Measurements from ENCODE around the gene SYN1. TPM values are rescaled to one million over a fixed set of nuclear protein-coding genes. Genes with fewer than 3 reads are reported as not detected.

Gene SYN1
- total RNA-seq, 8 experiments from 2014 or later: 0.73 to 15.5 (median 6.1) TPM

GRCh38 chrX:47560934-47561658, 58.6 kb downstream of the SYN1 start, which contains the start of gene ARAF:
TSS of gene ARAF (plus strand) at chrX:47561205. CDS start at chrX:47562968, 1,763 bp downstream.
- peak; percentile 78 to 93 (median 90) for ATAC-seq (replicated peaks in 6 of 8)
- H3K27ac ChIP-seq: peak within 1 kb of the TSS; percentile 99 to 100
- H3K4me3 ChIP-seq: peak within 1 kb of the TSS; percentile 60 to 95 (median 89)
- no CpG with 5 or more reads among the region's 59 CpGs for WGBS, 10 experiments
- in situ Hi-C loops (cut with MboI; ENCODE audit: low pct_unique_long_range_greater_than_20kb in 2 of 9, low sequenced_read_pairs in 9 of 9, unreplicated experiment in 9 of 9): no loop called here
- peaks cover 6 to 10% of the 10 kb centered on the region in 2 donors for H3K4me1 ChIP-seq (replicated peaks in 1 of 2)

- in situ Hi-C loops (cut with MboI; ENCODE audit: low pct_unique_long_range_greater_than_20kb in 2 of 9, low sequenced_read_pairs in 9 of 9, unreplicated experiment in 9 of 9): no loop called here
- Histone ChIP-seq H3K4me1 (replicated peaks in 1 of 2) (peaks cover 6 to 10% of the 10 kb centered on the region in 2 donors), H3K27ac (peak overlapping the region; percentile 1 to 60), H3K4me3 (peak overlapping the region; percentile 24 to 95 (median 89))
- no peak for ATAC-seq (replicated peaks in 6 of 8)
- 0 to 36% (median 20%) methylated on average over 2 to 9 of the region's 15 CpGs; no CpG with 5 or more reads in 5 of the 10 experiments for WGBS, 10 experiments
Observed at GRCh38 chrX:47560179-47560933, 59.3 kb downstream of the SYN1 start.

DNA sequence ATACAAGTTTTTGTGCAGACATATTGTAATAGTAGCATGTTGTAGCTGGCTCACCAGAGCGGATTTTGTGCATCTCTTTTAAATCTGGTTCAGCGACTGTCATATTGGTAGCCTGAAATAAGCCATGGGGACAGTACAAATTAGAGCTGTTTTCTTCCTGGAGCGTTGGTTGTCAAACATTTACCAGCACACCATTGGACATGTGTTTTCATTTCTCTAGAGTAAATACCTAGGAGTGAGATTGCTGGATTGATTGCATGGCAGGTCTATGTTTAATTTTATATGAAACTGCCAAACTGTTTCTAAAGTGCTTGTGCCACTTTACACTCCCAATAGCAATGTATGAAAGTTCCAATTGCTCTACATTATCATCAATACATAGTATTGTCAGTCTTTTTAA, 61.2 kb downstream of the SYN1 start:
- ATAC-seq (replicated peaks in 6 of 8): no peak
- in situ Hi-C loops (cut with MboI; ENCODE audit: low pct_unique_long_range_greater_than_20kb in 2 of 9, low sequenced_read_pairs in 9 of 9, unreplicated experiment in 9 of 9): no loop called here
- Histone ChIP-seq H3K27ac (no peak overlapping the region), H3K4me1 (replicated peaks in 1 of 2) (peaks cover 6 to 10% of the 10 kb centered on the region in 2 donors), H3K4me3 (no peak overlapping the region)
- 60 to 100% (median 80%) methylated on average over 1 to 3 of the region's 3 CpGs; no CpG with 5 or more reads in 6 of the 10 experiments for WGBS, 10 experiments

DNA sequence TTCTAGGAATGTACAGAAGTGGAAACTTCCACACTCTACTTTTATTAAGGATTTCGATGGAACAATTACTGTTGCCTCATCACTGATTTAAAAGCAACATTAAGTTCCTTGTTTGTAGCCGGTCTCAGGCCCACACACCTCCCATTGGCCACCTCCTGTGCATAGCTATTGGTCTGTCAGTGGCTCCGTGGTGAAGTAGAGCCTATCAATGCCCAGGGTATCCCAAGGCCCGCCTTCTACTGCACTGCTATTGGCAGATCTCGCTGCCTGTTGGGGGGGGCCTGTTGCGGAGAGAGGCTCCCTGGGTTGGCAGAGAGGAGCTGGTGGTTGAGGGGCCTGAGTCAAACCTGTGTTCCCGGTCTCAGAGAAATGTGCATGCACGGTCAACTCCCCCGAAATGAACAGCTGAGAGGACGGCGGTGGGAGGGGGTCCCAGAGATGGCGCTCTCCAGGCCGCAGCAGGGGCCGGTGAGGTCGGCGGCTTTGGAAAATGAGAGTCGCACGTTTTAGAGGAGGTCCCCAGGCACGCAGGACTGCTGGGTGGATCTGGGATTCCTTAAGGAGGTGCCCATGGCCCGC, 63.5 kb downstream of the SYN1 start:
- Histone ChIP-seq H3K27ac (peak overlapping the region; percentile 81 to 88), H3K4me1 (replicated peaks in 1 of 2) (peaks cover 2 to 10% of the 10 kb centered on the region in 2 donors), H3K4me3 (peak overlapping the region; percentile 40 to 52 (median 49))
- WGBS, 10 experiments: 0 to 32% (median 0%) methylated on average over 1 to 11 of the region's 20 CpGs; no CpG with 5 or more reads in 7 of the 10 experiments
- ATAC-seq (replicated peaks in 6 of 8): peak; percentile 87 to 93 (median 90)
- in situ Hi-C loops (cut with MboI; ENCODE audit: low pct_unique_long_range_greater_than_20kb in 2 of 9, low sequenced_read_pairs in 9 of 9, unreplicated experiment in 9 of 9): no loop called here

DNA sequence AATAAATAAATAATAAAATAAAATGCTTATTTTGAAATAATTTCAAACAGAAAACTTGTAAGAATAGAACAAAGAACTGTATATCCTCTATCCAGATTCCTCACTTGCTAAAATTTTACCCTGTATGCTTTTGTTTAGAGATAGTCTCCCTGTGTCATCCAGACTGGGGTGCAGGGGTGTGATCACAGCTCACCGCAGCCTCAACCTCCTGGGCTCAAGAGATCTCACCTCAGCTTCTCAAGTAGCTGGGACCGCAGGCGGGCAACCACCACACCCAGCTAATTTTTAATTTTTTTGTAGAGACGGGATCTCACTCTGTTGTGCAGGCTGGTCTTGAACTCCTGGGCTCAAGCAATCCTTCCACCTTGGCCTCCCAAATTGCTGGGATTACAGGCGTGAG, 76.2 kb downstream of the SYN1 start:
- Histone ChIP-seq H3K4me3 (no peak overlapping the region), H3K27ac (no peak overlapping the region), H3K4me1 (replicated peaks in 1 of 2) (peaks cover 3% of the 10 kb centered on the region in 2 donors)
- no peak for ATAC-seq (replicated peaks in 6 of 8)
- 55 to 100% (median 77%) methylated on average over 1 to 4 of the region's 5 CpGs; no CpG with 5 or more reads in 6 of the 10 experiments for WGBS, 10 experiments
- in situ Hi-C loops (cut with MboI; ENCODE audit: low pct_unique_long_range_greater_than_20kb in 2 of 9, low sequenced_read_pairs in 9 of 9, unreplicated experiment in 9 of 9): no loop called here

- ATAC-seq (replicated peaks in 6 of 8): peak; percentile 100
- in situ Hi-C loops (cut with MboI; ENCODE audit: low pct_unique_long_range_greater_than_20kb in 2 of 9, low sequenced_read_pairs in 9 of 9, unreplicated experiment in 9 of 9): no loop called here
- Histone ChIP-seq H3K27ac (peak overlapping the region; percentile 62 to 66), H3K4me1 (replicated peaks in 1 of 2) (peaks cover 3% of the 10 kb centered on the region in 2 donors), H3K4me3 (no peak overlapping the region)
- 0 to 27% (median 14%) methylated on average over 2 to 15 of the region's 15 CpGs; no CpG with 5 or more reads in 4 of the 10 experiments for WGBS, 10 experiments
Observed at GRCh38 chrX:47540754-47541538, 78.7 kb downstream of the SYN1 start.

DNA sequence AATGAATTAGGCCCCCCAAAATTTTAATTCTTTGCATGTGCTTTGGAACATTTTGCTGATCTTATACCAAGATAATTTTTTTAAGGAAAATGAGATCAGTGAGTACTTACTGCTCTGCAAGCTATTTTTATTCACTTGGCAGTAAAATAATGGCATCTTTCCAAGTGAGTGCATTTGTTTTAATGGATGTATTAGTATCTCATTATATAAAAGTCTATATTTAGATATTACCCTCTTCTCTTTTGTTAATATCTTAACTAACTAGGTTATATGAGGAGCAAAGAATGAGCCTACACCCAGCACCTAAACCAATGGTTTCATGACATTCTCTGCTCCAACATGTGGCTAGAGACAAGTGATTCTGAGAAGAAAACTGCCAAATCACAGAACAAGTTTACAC, 79.8 kb downstream of the SYN1 start:
- in situ Hi-C loops (cut with MboI; ENCODE audit: low pct_unique_long_range_greater_than_20kb in 2 of 9, low sequenced_read_pairs in 9 of 9, unreplicated experiment in 9 of 9): no loop called here
- Histone ChIP-seq H3K4me3 (no peak overlapping the region), H3K4me1 (replicated peaks in 1 of 2) (peaks cover 3% of the 10 kb centered on the region in 2 donors), H3K27ac (no peak overlapping the region)
- ATAC-seq (replicated peaks in 6 of 8): no peak

GRCh38 chrX:47530049-47530448, 89.6 kb downstream of the SYN1 start:
- H3K27ac ChIP-seq: no peak overlapping the region
- no peak overlapping the region for H3K4me3 ChIP-seq
- ATAC-seq (replicated peaks in 6 of 8): no peak
- H3K4me1 ChIP-seq (replicated peaks in 1 of 2): no peaks in the 10 kb centered on the region
- WGBS, 10 experiments: 71% methylated on average over 5 of the region's 6 CpGs; no CpG with 5 or more reads in 9 of the 10 experiments
- in situ Hi-C loops (cut with MboI; ENCODE audit: low pct_unique_long_range_greater_than_20kb in 2 of 9, low sequenced_read_pairs in 9 of 9, unreplicated experiment in 9 of 9): no loop called here

DNA sequence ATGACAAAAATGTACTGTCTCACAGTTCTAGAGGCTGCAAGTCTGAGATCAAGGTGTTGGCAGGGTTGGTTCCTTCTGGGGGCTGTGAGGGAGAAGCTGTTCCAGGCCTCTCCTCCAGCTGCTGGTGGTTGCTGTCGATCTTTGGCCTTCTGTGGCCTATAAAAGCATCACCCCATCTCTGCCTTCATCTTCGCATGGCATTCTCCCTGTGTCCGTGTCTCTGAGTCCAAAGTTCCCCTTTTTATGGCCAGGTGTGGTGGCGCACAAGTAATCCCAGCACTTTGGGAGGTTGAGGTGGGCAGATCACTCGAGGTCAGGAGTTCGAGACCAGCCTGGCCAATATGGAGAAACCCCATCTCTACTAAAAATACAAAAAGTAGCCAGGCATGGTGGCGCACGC, 90.1 kb downstream of the SYN1 start:
- no peak overlapping the region for H3K4me3 ChIP-seq
- 76 to 97% (median 86%) methylated on average over 2 to 4 of the region's 8 CpGs; no CpG with 5 or more reads in 7 of the 10 experiments for WGBS, 10 experiments
- ATAC-seq (replicated peaks in 6 of 8): no peak
- H3K27ac ChIP-seq: no peak overlapping the region
- in situ Hi-C loops (cut with MboI; ENCODE audit: low pct_unique_long_range_greater_than_20kb in 2 of 9, low sequenced_read_pairs in 9 of 9, unreplicated experiment in 9 of 9): no loop called here
- H3K4me1 ChIP-seq (replicated peaks in 1 of 2): no peaks in the 10 kb centered on the region

GRCh38 chrX:47523713-47524166, 95.9 kb downstream of the SYN1 start:
- WGBS, 10 experiments: 28% methylated on average over 4 of the region's 34 CpGs; no CpG with 5 or more reads in 9 of the 10 experiments
- Histone ChIP-seq H3K4me3 (peak overlapping the region; percentile 30 to 69 (median 44)), H3K27ac (peak overlapping the region in 1 of 2 donors; percentile 68), H3K4me1 (replicated peaks in 1 of 2) (no peaks in the 10 kb centered on the region)
- ATAC-seq (replicated peaks in 6 of 8): peak; percentile 27 to 71 (median 61)
- in situ Hi-C loops (cut with MboI; ENCODE audit: low pct_unique_long_range_greater_than_20kb in 2 of 9, low sequenced_read_pairs in 9 of 9, unreplicated experiment in 9 of 9): loop anchor here in 6 of 9 experiments (25.0 kb wide), 2 partner anchors 311 to 336 kb away; partner anchors contain the start of genes CDK16 (in 4 of the 6) and UBA1 (in 2 of the 6)

- H3K4me1 ChIP-seq (replicated peaks in 1 of 2): peaks cover 0 to 2% of the 10 kb centered on the region in 2 donors
- H3K27ac ChIP-seq: peak overlapping the region in 1 of 2 donors; percentile 68
- WGBS, 10 experiments: 0 to 70% (median 50%) methylated on average over 2 to 8 of the region's 33 CpGs; no CpG with 5 or more reads in 5 of the 10 experiments
- peak; percentile 99 to 100 (median 100) for ATAC-seq (replicated peaks in 6 of 8)
- in situ Hi-C loops (cut with MboI; ENCODE audit: low pct_unique_long_range_greater_than_20kb in 2 of 9, low sequenced_read_pairs in 9 of 9, unreplicated experiment in 9 of 9): loop anchor here in 6 of 9 experiments (25.0 kb wide), 2 partner anchors 311 to 336 kb away; partner anchors contain the start of genes CDK16 (in 4 of the 6) and UBA1 (in 2 of the 6)
- H3K4me3 ChIP-seq: peak overlapping the region; percentile 30 to 69 (median 44)
Observed at GRCh38 chrX:47523297-47523696, 96.4 kb downstream of the SYN1 start.
